Calu3 (cell line): ENCODE data around the gene CCDC146. TPM values are rescaled to one million over a fixed set of nuclear protein-coding genes. Genes with fewer than 3 reads are reported as not detected.

Source experiments
- BruUV-seq: library from RNA; stranded (reverse); fragments of 400-500 nt; replicated peaks from 2 replicates; lab custom pipeline; 2021; lab: Mats Ljungman, UMichigan
- CTCF ChIA-PET: fragments of 300-600 bp; sonication (Branson Sonifier 250); formaldehyde crosslinking; loops from one replicate; lab custom pipeline; 2022; ENCODE audit warnings: antibody characterized with exemption; lab: Charles Lee
- DNase-seq: peaks from one replicate; pipeline ENCODE4 v3.0.0; 2022
- H3K27ac Mint-ChIP-seq: one replicate; pipeline ENCODE4 v1.8.0; 2022; ENCODE audit warnings: mixed read lengths; ENCODE audit not compliant: unreplicated experiment
- H3K27me3 Mint-ChIP-seq: one replicate; pipeline ENCODE4 v1.8.0; 2022; ENCODE audit warnings: mixed read lengths; ENCODE audit not compliant: unreplicated experiment
- H3K36me3 Mint-ChIP-seq: one replicate; pipeline ENCODE4 v1.8.0; 2022; ENCODE audit warnings: mild to moderate bottlenecking, moderate library complexity, mixed read lengths; ENCODE audit not compliant: insufficient read depth, unreplicated experiment
- H3K4me1 Mint-ChIP-seq: one replicate; pipeline ENCODE4 v1.8.0; 2022; ENCODE audit warnings: mild to moderate bottlenecking, low read depth, mixed read lengths; ENCODE audit not compliant: unreplicated experiment
- H3K4me3 Mint-ChIP-seq: one replicate; pipeline ENCODE4 v1.8.0; 2022; ENCODE audit warnings: mild to moderate bottlenecking, low read depth, moderate library complexity, mixed read lengths; ENCODE audit not compliant: unreplicated experiment
- H3K9me3 Mint-ChIP-seq: one replicate; pipeline ENCODE4 v1.8.0; 2022; ENCODE audit warnings: low read depth, mixed read lengths; ENCODE audit not compliant: unreplicated experiment
- intact Hi-C: fragments of 100-400 bp; cut with micrococcal nuclease; formaldehyde crosslinking; loops from one replicate; pipeline ENCODE4 v1.10.0; 2022; ENCODE audit not compliant: unreplicated experiment
- total RNA-seq: library from RNA; stranded (reverse); gene quantifications from 2 replicates; pipeline ENCODE4 v1.2.3, GENCODE V29; 2022
- TF ChIP-seq, protein P1 (sequence below): fragments of 200-600 bp; IDR thresholded peaks from one replicate; pipeline ENCODE4 v1.8.0; 2022; ENCODE audit warnings: antibody characterized with exemption; ENCODE audit not compliant: unreplicated experiment

CCDC146 gene
- total RNA-seq, 1 experiment from 2014 or later = 8.8 TPM

DNA sequence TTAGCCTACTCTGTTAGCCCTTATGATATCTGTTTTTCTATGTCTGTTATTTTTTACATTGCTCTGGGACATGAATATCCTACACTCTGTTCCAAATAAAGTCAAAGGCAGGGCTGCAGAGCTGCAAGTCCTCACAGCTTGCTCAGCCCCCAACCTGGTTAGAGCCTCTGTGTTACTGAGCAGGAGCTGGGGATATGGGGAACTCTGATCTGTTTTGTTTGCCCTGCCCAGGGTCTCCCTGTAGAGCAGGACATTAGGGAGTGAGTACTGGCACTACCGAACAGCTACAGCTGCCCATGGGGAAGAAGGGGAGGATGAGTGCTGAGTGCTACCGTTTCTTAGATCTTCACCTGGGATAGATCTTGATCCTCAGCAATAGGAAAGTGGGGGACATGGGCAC is 110.1 kb downstream of the CCDC146 start:
- DNase-seq = no peak
- no TSS peak for BruUV-seq
- H3K9me3 Mint-ChIP-seq = peaks cover 3% of the 10 kb centered on the region
- H3K4me1 Mint-ChIP-seq = no peaks in the 10 kb centered on the region
- H3K27ac Mint-ChIP-seq = no peak overlapping the region
- H3K4me3 Mint-ChIP-seq = no peak overlapping the region
- CTCF ChIA-PET = no interaction called here
- no peaks in the 10 kb centered on the region for H3K27me3 Mint-ChIP-seq
- TF ChIP-seq, protein P1, sequence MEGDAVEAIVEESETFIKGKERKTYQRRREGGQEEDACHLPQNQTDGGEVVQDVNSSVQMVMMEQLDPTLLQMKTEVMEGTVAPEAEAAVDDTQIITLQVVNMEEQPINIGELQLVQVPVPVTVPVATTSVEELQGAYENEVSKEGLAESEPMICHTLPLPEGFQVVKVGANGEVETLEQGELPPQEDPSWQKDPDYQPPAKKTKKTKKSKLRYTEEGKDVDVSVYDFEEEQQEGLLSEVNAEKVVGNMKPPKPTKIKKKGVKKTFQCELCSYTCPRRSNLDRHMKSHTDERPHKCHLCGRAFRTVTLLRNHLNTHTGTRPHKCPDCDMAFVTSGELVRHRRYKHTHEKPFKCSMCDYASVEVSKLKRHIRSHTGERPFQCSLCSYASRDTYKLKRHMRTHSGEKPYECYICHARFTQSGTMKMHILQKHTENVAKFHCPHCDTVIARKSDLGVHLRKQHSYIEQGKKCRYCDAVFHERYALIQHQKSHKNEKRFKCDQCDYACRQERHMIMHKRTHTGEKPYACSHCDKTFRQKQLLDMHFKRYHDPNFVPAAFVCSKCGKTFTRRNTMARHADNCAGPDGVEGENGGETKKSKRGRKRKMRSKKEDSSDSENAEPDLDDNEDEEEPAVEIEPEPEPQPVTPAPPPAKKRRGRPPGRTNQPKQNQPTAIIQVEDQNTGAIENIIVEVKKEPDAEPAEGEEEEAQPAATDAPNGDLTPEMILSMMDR = no peak
- intact Hi-C loops = no loop called here
- H3K36me3 Mint-ChIP-seq = no peaks in the 10 kb centered on the region

GRCh38 chr7:77235276-77235675 is 112.9 kb downstream of the CCDC146 start:
- BruUV-seq = no TSS peak
- no peak for DNase-seq
- TF ChIP-seq, protein P1 = no peak
- H3K4me3 Mint-ChIP-seq = no peak overlapping the region
- H3K27me3 Mint-ChIP-seq = no peaks in the 10 kb centered on the region
- H3K36me3 Mint-ChIP-seq = no peaks in the 10 kb centered on the region
- no peaks in the 10 kb centered on the region for H3K4me1 Mint-ChIP-seq
- CTCF ChIA-PET = interaction anchor here (0.6 kb wide), 1 partner anchor 34 kb away, joined by 3 read pairs; no protein-coding TSS in a partner anchor
- intact Hi-C loops = no loop called here
- H3K27ac Mint-ChIP-seq = no peak overlapping the region
- H3K9me3 Mint-ChIP-seq = peaks cover 3% of the 10 kb centered on the region

GRCh38 chr7:77238703-77239136 is 116.3 kb downstream of the CCDC146 start:
- no peak for DNase-seq
- TF ChIP-seq, protein P1 = no peak
- H3K27me3 Mint-ChIP-seq = no peaks in the 10 kb centered on the region
- H3K27ac Mint-ChIP-seq = no peak overlapping the region
- H3K4me3 Mint-ChIP-seq = no peak overlapping the region
- no peaks in the 10 kb centered on the region for H3K4me1 Mint-ChIP-seq
- H3K36me3 Mint-ChIP-seq = no peaks in the 10 kb centered on the region
- intact Hi-C loops = no loop called here
- no peaks in the 10 kb centered on the region for H3K9me3 Mint-ChIP-seq
- CTCF ChIA-PET = no interaction called here
- no TSS peak for BruUV-seq

- Mint-ChIP-seq H3K9me3 (no peaks in the 10 kb centered on the region), H3K27ac (no peak overlapping the region), H3K27me3 (no peaks in the 10 kb centered on the region), H3K4me3 (no peak overlapping the region), H3K4me1 (no peaks in the 10 kb centered on the region), H3K36me3 (no peaks in the 10 kb centered on the region)
- no peak for DNase-seq
- intact Hi-C loops = no loop called here
- CTCF ChIA-PET = no interaction called here
- BruUV-seq = no TSS peak
- TF ChIP-seq, protein P1 = no peak
Measured at GRCh38 chr7:77239471-77239870, 117.1 kb downstream of the CCDC146 start.
